ENCODE measurements around the gene IGFL2. TPM values are rescaled to one million over a fixed set of nuclear protein-coding genes. Genes with fewer than 3 reads are reported as not detected.

IGFL2 gene
- total RNA-seq, 1 experiment from 2014 or later, result 64.7 TPM

GRCh38 chr19:46173886-46174480 is 25.9 kb downstream of the IGFL2 start:
- peaks cover 13% of the 10 kb centered on the region for H3K9me3 ChIP-seq
- intact Hi-C loops (cut with micrococcal nuclease; ENCODE audit: unreplicated experiment), result no loop called here
- no TSS peak for BruUV-seq (replicated peaks)
- POLR2A ChIA-PET, result interaction anchor here (0.6 kb wide), 1 partner anchor 381 kb away, joined by 4 read pairs; no protein-coding TSS in a partner anchor
- CTCF ChIA-PET, result no interaction called here
- Mint-ChIP-seq H3K9me3 (ENCODE audit: unreplicated experiment) (peaks cover 34% of the 10 kb centered on the region), H3K4me3 (ENCODE audit: unreplicated experiment) (no peak overlapping the region), H3K27ac (ENCODE audit: unreplicated experiment) (no peak overlapping the region), H3K27me3 (ENCODE audit: insufficient read depth, unreplicated experiment) (no peaks in the 10 kb centered on the region), H3K4me1 (ENCODE audit: low read depth, unreplicated experiment) (peaks cover 6% of the 10 kb centered on the region), H3K36me3 (ENCODE audit: insufficient read depth, unreplicated experiment) (peaks cover 11% of the 10 kb centered on the region)
- H3K36me3 ChIP-seq (ENCODE audit: control insufficient read depth, insufficient read depth, low read length), result no peaks in the 10 kb centered on the region
- H3K4me1 ChIP-seq, result peaks cover 5% of the 10 kb centered on the region; the same call in 1 of the 2 replicates
- H3K27me3 ChIP-seq (replicated peaks; ENCODE audit: control insufficient read depth, insufficient read depth, low read length), result no peaks in the 10 kb centered on the region
- TF ChIP-seq CTCF (IDR thresholded peaks at IDR 0.05; ENCODE audit: insufficient read depth in 1 of 2, low read depth in 1 of 2, low read length in 1 of 2, severe bottlenecking in 1 of 2, unreplicated experiment in 1 of 2), result no peak
- DNase-seq, result no peak
- no peak overlapping the region for H3K4me3 ChIP-seq (ENCODE audit: low read depth, low read length)

- Histone ChIP-seq H3K27me3 (replicated peaks; ENCODE audit: control insufficient read depth, insufficient read depth, low read length) (no peaks in the 10 kb centered on the region), H3K4me1 (peaks cover 5% of the 10 kb centered on the region; the same call in 1 of the 2 replicates), H3K36me3 (ENCODE audit: control insufficient read depth, insufficient read depth, low read length) (no peaks in the 10 kb centered on the region), H3K9me3 (no peaks in the 10 kb centered on the region), H3K4me3 (ENCODE audit: low read depth, low read length) (no peak overlapping the region)
- no TSS peak for BruUV-seq (replicated peaks)
- peaks cover 5% of the 10 kb centered on the region for H3K36me3 Mint-ChIP-seq (ENCODE audit: insufficient read depth, unreplicated experiment)
- H3K9me3 Mint-ChIP-seq (ENCODE audit: unreplicated experiment), result peaks cover 11% of the 10 kb centered on the region
- H3K4me3 Mint-ChIP-seq (ENCODE audit: unreplicated experiment), result no peak overlapping the region
- H3K4me1 Mint-ChIP-seq (ENCODE audit: low read depth, unreplicated experiment), result peaks cover 10% of the 10 kb centered on the region
- H3K27ac Mint-ChIP-seq (ENCODE audit: unreplicated experiment), result no peak overlapping the region
- ChIA-PET POLR2A (no interaction called here), CTCF (interaction anchor here (0.6 kb wide), 1 partner anchor 135 kb away, joined by 3 read pairs; no protein-coding TSS in a partner anchor)
- TF ChIP-seq CTCF (IDR thresholded peaks at IDR 0.05; ENCODE audit: insufficient read depth in 1 of 2, low read depth in 1 of 2, low read length in 1 of 2, severe bottlenecking in 1 of 2, unreplicated experiment in 1 of 2), result no peak
- intact Hi-C loops (cut with micrococcal nuclease; ENCODE audit: unreplicated experiment), result no loop called here
- H3K27me3 Mint-ChIP-seq (ENCODE audit: insufficient read depth, unreplicated experiment), result no peaks in the 10 kb centered on the region
- no peak for DNase-seq
Measured at GRCh38 chr19:46176116-46176860, 28.2 kb downstream of the IGFL2 start.

GRCh38 chr19:46179076-46179759 is 31.2 kb downstream of the IGFL2 start:
- no peak overlapping the region for H3K4me3 Mint-ChIP-seq (ENCODE audit: unreplicated experiment)

More at GRCh38 chr19:46179076-46179759, 31.2 kb downstream of the IGFL2 start:
- H3K9me3 Mint-ChIP-seq (ENCODE audit: unreplicated experiment), result peaks cover 11% of the 10 kb centered on the region
- peaks cover 5% of the 10 kb centered on the region for H3K36me3 Mint-ChIP-seq (ENCODE audit: insufficient read depth, unreplicated experiment)
- BruUV-seq (replicated peaks), result no TSS peak
- CTCF ChIA-PET, result interaction anchor here (0.5 to 0.7 kb wide), 2 partner anchors 254 to 350 kb away, joined by 3 read pairs; no protein-coding TSS in a partner anchor
- no peak overlapping the region for H3K27ac Mint-ChIP-seq (ENCODE audit: unreplicated experiment)
- Histone ChIP-seq H3K36me3 (ENCODE audit: control insufficient read depth, insufficient read depth, low read length) (no peaks in the 10 kb centered on the region), H3K4me1 (peaks cover 5% of the 10 kb centered on the region; the same call in 1 of the 2 replicates), H3K4me3 (ENCODE audit: low read depth, low read length) (no peak overlapping the region), H3K9me3 (0 out of 2 replicates have a peak, but pooled peaks cover 5% of the 10 kb centered on the region), H3K27me3 (replicated peaks; ENCODE audit: control insufficient read depth, insufficient read depth, low read length) (no peaks in the 10 kb centered on the region)
- intact Hi-C loops (cut with micrococcal nuclease; ENCODE audit: unreplicated experiment), result no loop called here
- no peak for DNase-seq
- POLR2A ChIA-PET, result no interaction called here
- H3K27me3 Mint-ChIP-seq (ENCODE audit: insufficient read depth, unreplicated experiment), result no peaks in the 10 kb centered on the region
- peaks cover 10% of the 10 kb centered on the region for H3K4me1 Mint-ChIP-seq (ENCODE audit: low read depth, unreplicated experiment)
- TF ChIP-seq CTCF (IDR thresholded peaks at IDR 0.05; ENCODE audit: insufficient read depth in 1 of 2, low read depth in 1 of 2, low read length in 1 of 2, severe bottlenecking in 1 of 2, unreplicated experiment in 1 of 2), result no peak

All from Caco-2 (cell line).